GM19328 (cell line): Measurements from ENCODE around the gene CDH4.

Source experiments
- ATAC-seq: cut with Tn5 transposase; IDR thresholded peaks from one replicate; pipeline ENCODE4 v1.9.1; 2021; ENCODE audit warnings: mild to moderate bottlenecking, moderate library complexity; ENCODE audit not compliant: unreplicated experiment

The CDH4 gene

DNA sequence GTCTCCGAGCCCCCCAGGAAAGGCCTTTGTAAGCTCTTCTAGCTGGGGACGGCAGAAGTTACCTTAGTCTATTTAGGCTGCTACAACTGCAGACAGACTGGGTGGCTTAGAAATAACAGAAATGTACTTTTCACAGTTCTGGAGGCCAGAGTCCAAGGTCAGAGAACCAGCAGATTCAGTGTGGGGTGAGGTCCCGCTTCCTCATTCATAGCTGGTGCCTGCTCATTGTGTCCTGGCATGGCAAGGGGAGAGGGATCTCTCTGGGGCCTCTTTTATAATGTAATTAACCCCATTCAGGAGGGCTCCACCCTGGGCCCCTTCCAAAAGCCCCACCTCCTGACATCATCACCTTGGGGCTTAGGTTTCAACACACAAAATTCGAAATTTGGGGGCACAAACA lies 315.1 kb downstream of the CDH4 start:
- ATAC-seq, result no peak

DNA sequence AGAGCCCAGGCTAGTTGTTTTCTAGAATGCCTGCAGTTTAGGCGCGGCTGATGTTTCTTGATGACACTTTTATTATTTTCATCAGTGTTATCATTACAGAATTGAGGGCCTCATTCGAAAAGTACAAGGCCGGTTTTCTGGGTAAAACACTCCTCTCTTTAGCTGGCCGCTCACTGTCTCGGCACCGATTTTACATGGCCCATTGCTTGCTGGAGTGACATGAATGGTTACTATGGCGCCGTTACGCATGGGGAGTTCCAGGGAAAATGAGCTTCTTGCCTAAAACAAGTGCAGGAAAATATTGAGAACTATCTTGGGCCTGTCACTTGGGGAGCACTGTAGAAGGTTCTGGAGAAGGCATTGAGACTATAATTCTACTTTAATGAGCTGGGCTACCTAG lies 317.8 kb downstream of the CDH4 start:
- ATAC-seq, result no peak

DNA sequence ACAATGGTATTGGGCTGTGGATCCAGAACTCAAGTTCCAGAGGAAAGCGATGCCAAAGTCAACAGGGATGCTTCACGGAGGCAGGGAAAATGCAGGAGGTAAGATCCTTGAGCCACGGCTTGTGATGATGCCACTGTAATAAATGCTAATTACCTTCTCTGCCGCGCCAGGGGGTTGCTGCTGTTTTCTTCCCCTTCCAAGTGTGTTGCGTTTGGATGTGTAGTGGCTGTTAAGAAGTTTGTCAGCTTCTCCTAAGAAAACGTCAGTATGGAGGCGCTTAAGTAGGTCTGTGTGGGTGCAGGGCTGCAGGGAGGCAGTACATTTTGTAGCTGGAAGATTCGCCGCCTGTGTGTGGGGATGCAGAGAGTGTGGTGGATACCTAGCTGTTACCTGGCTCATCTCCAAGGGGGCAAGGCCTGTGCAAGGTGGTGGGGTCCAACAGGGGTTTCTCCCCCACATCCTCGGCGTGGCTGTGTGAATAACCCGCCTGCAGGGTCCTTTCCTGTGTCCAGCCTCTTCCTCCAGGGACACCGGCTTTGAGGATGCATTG lies 318.7 kb downstream of the CDH4 start:
- ATAC-seq, result no peak

DNA sequence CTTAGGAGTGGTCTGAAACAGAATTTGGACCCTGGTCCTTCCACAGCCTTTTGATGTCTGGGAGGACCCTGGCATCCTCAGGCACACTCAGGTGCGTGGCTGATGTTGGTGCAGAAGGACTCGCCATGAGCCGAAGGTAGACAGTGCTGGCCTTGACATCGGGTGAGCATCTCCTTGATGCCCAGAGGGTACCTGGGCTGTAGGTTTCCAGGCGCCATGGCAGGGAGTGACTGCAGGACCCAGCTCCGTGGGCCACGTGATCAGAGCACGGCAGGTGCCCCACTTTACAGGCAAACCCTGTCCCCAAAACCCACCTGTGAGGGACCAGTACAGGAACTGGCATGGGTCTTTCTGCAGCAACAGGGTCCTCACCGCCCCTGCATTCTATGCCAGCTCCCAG lies 319.2 kb downstream of the CDH4 start:
- ATAC-seq, result no peak

DNA sequence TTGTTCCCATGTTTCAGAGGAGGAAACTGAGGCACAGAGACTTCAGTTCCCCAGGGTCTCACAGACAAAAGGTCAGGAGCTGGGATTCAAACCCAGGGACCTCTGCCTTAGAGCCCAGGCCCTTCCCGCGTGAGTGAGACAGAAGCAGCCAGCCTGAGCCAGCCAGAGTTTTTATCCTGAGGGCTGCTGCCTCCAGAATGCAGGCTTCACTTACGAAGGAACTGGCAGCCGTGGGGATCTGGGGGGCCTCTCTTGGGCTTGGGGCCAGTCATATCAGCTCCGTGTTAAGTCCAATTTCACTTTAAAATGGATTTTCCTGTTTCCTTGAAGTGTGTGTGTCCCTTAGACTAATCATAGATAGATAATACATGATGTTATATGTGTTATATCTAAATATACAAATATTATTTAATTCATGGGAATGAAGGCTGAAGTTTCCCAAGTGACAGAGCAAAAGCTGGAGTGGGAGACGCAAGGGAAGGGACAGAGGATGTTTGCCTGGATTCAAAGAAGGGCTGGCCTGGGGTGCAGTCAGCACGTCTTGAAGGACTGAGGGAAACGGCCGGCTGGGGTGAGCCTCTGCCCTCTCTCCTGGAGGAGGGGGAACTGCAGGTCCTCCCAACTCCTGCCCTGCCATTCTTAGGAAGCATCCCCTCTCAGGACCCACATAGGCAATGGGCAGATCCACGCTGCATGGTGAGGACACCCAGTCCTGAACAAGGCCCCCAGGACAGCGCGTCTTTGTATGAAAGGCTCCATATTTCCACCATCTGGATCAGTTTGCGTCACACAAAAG lies 320.1 kb downstream of the CDH4 start:
- ATAC-seq, result no peak

DNA sequence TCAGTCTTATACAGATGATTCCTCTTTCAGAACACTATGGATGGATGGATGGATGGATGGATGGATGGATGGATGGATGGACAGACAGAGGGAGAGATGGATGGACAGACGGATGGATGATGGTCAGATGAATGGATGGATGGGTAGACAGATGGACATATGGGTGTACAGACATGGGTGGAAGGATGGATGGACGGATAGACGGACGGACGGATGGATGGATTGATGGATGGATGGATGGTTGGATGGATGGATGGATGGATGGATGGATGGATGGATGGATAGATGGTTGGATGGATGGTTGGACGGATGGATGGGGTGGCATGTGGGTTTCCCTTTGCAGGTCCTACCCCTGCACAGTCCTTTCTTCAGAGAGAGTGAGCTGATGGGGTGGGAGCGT lies 320.7 kb downstream of the CDH4 start:
- no peak for ATAC-seq

DNA sequence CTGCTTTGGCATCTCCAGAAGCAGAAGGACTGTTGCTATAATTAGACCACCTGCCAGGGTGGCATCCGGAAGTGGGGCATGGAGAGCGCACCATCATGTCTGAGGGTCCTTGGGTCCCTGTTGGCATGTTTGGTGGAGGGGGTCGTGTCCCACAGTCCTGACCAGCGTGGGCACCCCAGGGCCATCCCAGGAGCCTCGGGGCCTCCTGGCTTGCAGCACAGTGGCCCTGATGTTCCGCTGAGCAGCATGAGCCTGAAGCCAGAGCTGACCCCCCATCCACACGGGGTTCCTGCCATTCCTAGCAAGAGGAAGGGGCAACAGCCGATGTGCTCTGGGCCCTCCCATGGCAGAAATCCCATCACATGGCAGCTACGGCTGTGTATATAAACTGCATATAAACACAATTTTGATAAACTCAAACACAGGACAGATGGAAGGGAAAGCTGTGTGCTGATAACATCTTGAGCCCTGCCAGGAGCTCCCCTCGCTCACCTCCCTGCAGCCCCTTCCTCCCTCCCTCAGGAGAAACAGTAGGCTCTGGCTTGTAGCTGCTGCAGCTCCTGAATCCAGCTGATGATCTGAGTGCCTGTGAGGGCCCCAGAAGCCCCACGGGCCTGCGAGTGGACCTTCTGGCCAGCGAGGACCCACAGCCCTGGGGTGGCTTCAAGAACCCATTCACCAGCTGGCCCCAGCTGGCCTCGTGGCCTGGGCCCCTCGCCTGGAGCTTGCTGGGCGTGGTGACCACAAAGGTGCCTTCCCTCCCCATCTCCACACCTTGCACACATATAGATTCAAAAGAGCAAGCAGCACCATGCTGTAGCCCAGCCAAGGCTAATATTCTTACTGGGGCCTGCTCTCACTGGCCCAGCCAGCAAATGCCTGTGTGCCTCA lies 321.6 kb downstream of the CDH4 start:
- no peak for ATAC-seq

DNA sequence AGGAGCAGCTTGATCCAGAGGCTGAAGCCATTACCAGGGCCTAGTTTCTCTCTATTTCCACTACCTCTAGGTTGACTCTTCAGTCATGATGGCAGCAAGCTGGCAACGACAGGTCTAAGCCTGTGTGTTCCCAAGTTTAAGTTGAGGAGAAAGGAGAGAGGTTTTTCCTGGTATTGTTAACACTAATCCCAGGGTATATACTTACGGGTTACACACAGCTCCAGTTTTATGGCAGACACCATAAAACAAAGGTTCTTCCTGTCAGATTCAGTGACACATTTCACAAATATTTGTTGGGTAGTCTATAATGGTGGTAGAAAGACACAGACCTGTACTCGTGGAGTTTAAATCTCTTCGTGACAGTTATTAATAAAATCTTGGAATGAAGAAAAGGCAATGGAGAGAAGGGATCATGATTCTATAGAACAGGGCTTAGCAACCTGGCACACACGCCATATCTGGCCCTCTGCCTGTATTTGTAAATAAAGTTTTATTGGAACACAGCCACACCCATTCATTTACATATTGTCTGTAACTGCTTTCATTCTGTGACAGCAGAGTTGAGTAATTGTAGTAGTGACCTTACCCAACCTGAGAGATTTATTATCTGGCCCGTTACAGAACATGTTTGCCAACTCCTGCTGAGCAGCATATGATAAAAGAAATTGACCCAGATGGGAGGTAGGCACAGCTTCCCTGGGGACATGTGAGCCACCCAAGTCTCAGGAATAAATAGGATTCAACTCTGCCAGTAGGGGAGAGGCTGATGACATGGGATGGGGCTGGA lies 323.3 kb downstream of the CDH4 start:
- ATAC-seq, result no peak

DNA sequence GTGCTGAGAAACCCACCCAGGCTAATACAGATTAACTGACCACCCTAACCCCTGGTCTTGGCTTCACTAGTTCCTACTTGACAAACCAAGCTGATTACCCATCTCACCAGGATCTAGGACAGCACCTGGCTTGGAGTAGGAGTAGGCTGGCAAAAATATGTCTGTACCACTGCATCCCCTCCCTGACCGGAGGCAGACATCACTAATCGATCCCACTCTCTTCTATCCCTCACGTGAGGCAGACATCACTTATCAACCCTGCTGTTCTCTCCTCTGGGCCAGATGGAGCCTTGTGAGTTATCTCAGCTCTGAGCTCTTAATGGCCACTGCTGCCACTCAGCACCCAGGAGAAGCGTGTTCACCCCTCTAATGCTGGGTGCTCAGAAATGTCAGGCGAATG lies 324.3 kb downstream of the CDH4 start:
- ATAC-seq, result no peak

DNA sequence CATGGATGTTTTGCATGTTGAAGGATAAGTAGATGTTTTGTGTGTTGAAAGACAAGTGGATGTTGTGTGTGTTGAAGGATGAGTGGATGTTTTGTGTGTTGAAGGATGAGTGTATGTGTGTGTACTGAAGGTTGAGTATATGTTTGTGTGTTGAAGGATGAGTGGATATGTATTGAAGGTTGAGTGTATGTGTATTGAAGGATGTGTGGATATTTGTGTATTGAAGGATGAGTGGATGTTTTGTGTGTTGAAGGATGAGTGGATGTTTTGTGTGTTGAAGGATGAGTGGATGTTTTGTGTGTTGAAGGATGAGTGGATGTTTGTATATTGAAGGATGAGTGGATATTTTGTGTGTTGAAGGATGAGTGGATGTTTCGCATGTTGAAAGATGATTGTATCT lies 325.0 kb downstream of the CDH4 start:
- no peak for ATAC-seq

DNA sequence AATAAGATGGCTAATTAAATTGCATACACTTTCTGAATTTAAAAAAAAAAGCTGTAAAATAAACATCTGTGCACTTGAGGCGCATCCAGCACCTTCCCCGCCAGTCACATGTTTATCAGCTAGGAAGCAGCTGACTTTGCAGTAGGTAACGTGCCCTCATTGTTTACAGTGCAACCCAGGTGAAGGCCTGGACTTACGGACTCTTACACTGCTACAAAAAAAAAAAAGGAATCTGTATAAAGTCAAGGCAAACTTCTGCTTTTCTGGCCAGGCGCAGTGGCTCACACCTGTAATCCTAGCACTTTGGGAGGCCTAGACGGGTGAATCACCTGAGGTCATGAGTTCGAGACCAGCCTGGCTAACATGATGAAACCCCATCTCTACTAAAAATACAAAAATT lies 327.8 kb downstream of the CDH4 start:
- ATAC-seq, result no peak

DNA sequence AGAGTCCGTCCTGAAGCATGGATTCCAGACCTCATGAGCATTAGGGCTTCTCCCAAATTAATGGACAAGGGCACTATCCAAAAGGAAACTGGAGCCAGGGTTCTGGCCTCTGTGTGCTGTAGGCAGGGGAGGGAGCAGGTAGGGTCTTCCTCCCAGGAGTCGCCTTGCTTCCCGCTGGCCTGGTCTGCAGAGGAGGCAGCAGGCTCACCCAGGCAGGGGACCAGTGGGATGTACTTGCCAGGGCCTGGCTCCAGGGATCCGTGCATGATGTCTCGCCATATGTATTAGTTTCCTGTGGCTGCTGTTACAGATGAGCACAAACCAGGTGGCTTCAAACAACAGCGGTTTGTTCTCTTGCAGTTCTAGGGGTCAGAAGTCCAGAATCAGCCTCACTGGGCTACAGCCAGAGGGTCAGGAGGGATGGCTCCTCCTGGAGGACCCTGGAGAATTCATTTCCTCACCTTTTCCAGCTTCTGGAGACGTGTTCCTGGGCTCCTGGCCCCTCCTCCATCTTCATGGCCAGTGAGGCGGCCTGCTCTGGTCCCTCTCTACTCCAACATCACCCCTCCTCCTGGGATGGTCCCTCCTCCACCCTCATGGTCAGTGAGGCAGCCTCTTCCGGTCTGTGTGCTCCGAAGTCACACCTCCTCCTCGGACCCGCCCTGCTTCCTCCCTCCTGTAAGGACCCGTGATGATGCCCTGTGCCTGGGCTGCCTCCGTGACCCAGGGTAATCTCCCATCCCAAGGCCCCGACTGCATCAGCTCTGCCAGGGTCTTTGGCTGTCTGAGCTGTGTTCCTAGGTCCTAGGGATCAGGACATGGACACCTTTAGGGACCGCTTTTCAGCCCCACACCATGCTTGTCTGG lies 329.1 kb downstream of the CDH4 start:
- no peak for ATAC-seq

DNA sequence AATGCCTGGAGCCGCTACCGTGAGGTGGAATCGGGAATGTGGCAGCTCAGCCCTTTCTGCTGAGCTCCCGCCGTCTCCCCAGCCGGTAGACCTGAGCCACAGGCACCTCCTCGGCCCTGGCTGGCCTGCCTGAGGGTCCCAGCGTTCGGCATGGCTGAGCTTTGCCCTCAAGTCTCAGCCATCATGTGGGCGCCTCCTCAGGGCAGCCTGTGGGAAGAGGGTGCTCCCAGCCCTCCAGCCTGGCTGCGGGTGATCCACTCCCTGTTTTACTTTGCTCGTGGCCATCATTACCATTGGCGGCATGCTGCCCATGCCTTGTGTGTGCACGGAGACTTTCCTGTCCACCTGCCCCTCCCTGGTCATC lies 329.7 kb downstream of the CDH4 start:
- ATAC-seq, result no peak

DNA sequence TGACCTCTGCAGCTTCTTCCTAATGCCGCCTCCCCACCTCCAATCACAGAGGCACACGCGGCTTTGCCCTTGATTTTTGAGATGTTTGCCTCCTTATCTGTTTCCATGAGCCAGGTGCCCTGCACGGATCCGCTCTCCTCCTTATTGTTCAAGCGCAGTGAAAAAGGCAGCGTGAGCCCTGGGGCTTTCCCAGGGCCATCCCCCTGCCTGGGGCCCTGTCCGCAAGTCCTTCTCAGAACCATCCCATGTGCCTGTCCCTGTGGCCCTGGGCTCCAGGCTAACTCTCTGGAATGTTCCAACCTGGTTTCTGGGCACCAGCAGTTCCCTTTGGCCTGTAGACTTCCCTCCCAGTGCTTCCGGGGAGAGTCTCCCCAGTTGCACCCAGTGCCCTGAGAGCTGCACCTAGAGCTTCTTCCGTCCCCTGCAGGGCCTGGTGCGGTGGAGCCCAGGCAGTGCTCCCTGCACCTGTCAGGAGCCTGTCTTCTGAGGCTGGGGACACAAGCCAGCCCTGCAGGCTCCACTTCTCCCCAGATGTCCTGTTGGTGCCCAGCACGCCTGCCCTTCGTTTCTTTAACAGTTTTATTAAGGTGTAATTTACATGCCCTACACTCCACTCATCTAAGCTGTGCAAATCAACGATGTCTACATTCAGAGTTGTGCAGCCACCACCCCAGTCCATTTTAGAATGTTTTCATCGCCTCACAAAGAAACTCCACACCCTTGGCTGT lies 330.3 kb downstream of the CDH4 start:
- no peak for ATAC-seq

DNA sequence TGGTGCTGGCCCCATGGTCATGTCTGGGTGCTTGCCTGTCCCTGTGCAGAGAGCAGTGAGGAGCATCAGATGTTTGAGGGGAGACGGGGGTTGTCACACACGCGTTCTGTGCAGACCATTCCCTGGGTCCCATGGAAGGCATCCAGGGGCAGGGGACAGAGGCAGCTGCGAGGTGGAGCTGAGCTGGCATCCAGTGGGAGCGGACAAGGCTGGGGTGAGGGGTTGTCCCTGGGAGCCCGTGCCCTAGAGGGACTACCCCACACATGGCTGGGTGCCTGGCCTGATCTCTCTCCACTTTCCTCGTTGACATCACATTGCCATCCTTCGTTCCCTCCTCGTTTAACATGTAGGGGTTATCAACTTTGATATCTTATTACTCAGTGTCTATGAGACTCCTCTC lies 331.3 kb downstream of the CDH4 start:
- no peak for ATAC-seq

DNA sequence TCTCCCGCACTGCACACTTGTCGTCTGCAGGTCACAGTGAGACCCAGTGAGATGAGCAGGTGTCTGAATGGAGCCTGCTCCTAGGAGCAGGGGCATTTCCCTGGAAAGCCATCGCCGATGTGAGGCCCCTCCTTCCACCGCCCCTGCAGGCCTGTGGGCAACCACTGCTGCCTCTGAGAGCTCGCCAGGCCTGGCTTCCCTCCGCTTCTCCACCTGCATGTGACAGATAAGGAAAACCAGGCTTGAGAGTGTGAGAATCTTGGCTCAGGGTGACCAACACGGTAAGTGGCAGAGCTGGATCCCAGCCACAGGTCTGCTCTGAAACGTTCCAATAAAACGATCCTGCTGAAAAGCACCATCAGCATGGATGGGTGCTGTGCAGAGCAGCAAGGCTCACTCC lies 332.8 kb downstream of the CDH4 start:
- no peak for ATAC-seq

DNA sequence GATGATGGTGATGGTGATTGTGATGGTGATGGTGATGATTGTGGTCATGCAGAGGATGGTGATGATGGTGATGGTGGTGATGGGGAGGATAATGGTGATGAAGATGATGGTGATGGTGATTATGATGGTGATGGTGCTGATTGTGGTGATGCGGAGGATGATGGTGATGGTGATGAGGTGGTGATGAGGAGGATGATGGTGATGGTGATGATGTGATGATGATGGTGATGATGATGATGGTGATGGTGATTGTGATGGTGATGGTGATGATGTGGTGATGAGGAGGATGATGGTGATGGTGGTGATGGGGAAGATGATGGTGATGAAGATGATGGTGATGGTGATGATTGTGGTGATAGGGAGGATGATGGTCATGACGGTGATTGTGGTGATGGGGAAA lies 333.7 kb downstream of the CDH4 start:
- no peak for ATAC-seq

DNA sequence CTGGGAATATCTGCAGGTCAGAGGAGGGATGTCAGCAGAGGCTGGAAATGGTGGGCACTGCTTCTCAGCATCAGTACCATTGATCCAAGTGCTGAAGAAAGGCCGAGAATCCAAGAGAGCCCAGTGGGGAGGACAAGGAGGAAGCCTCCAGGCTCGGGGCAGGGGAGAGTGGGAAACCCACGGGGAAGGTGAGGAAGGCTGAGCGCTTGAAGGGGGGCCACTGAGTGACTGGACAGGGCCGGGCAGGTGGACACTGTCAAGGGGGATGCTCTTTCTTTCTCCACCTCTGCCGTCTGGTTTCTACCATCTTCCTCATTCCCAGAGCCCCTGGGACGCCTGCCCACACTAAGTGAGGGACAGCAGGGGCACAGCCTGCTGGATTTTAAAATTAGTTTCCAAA lies 335.0 kb downstream of the CDH4 start:
- no peak for ATAC-seq

DNA sequence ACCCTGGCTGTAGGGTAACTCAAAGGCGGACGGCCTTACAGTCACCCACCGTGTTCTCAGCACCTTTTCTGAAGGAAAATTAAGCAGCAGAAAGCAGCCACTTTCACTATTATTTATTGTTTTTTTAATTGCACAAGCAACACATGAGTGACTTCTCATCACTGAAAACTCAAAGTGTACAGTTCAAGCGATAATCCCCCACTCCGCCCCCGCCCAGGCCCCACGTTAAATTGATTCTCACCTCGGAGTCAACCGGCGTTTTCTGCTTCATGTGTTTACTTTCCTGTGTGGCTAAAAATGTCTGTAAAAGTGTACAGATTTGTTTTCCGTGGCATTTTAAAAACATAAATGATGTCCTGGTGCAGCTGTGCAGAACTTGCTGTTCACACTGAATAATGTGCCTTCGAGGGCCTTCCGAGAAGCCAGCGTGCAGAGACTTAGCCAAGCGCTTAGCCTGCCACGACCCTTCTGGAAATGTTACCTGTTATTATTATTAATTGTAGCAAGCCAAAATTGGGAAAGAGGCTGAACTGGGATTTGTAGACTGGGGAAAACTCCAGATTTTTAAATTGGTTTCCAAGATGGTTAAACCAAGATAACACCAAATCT lies 335.7 kb downstream of the CDH4 start:
- ATAC-seq, result no peak
